GM13976 (cell line): ENCODE data around the gene ERC2.

Source experiments
- DNase-seq: peaks from one replicate; pipeline ENCODE4 v3.0.0; 2012; ENCODE audit warnings: low spot score
- in situ Hi-C: fragments of 300-500 bp; cut with MboI; formaldehyde crosslinking; loops from one replicate; pipeline ENCODE4 v1.12.0; 2022; ENCODE audit warnings: low sequenced_read_pairs, mixed read lengths, inconsistent platforms; ENCODE audit not compliant: unreplicated experiment
- TF ChIP-seq, protein P1 (sequence below): IDR thresholded peaks from 2 replicates; pipeline ENCODE4 v1.5.1; 2012; ENCODE audit warnings: borderline replicate concordance, mild to moderate bottlenecking; ENCODE audit not compliant: insufficient read depth; ENCODE audit errors: extremely low read depth, missing control alignments, control extremely low read depth

Gene ERC2

DNA sequence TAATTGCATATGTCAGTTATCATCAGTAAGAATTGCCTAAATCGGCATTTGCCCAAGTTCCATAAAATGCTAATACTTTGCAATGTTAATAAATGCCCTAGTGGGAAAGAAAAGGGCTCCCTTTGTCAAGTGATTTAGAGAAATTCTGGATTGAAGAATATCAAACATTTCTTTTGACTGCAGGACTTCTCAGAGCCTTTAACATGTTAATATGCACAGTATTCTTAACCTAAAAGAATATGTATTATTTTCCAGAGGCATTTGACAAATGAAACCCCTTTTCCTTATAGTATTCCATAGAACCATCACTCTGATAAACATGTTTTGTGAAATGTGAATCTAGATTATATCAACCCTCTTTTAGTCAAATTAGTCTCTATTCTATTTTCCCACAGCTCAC is 529.0 kb downstream of the ERC2 start:
- no peak for DNase-seq
- TF ChIP-seq, protein P1, sequence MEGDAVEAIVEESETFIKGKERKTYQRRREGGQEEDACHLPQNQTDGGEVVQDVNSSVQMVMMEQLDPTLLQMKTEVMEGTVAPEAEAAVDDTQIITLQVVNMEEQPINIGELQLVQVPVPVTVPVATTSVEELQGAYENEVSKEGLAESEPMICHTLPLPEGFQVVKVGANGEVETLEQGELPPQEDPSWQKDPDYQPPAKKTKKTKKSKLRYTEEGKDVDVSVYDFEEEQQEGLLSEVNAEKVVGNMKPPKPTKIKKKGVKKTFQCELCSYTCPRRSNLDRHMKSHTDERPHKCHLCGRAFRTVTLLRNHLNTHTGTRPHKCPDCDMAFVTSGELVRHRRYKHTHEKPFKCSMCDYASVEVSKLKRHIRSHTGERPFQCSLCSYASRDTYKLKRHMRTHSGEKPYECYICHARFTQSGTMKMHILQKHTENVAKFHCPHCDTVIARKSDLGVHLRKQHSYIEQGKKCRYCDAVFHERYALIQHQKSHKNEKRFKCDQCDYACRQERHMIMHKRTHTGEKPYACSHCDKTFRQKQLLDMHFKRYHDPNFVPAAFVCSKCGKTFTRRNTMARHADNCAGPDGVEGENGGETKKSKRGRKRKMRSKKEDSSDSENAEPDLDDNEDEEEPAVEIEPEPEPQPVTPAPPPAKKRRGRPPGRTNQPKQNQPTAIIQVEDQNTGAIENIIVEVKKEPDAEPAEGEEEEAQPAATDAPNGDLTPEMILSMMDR, result no peak
- in situ Hi-C loops, result no loop called here

DNA sequence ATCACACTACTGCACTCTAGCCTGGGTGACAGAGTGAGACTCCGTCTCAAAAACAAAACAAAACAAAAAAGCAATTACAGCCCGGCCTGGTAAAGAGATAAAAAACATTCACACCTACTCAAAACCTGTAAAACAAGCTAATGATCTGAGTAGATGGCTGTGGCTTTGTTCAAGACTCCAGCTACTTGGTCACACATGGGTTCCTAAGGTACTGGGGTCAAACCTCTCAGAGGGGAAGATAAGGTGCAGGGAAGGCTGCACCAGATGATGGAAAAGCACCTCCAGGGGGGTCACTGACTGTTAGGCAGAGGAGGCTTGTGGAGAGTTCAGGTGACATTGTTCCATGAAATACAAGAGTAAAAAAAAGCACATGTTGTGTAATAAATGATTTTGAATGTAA is 531.0 kb downstream of the ERC2 start:
- TF ChIP-seq, protein P1, result no peak
- in situ Hi-C loops, result no loop called here
- no peak for DNase-seq

DNA sequence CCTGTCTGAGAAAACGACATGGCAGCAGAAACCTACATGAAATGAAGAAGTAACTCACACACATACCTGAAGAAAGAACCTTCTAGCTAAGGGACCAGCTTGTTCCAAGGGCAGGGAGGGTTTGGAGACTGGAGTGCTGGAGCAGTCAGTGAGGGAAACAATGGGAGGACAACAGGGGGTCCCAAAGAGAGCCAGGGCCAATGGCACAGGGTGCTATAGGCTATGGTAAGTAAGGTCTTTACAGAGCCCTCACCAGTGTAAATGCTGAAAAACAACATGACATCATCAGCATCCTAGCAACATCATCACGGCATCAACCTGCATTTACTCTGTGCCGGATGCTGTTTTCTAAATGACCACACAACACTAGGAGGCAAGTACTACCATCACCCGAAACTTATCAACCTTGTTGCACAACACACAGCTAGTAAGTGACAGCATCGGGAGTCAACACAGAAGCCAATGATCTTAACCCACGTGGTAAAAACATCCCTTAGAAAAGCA is 531.7 kb downstream of the ERC2 start:
- no peak for DNase-seq
- in situ Hi-C loops, result no loop called here

DNA sequence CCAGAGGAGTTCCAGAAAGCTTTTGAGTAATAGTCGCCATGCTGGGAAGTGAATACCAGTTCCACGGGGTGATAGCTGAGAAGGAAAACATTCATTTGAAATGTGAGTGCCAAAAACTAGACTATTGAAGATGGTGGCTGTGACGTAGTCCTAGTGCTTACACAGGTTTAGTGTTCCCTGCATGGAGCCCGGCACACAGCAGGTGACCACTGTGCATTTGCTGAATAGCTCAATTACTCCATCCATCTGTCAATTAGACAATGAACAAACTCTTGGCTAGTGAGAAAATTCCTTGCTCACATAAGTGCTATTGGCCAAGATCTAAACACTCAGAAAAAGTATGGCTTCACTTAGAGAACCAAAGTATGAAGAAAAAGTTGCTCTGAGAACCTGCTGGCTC is 533.0 kb downstream of the ERC2 start:
- no peak for DNase-seq
- TF ChIP-seq, protein P1, result no peak
- in situ Hi-C loops, result no loop called here

More for the DNA sequence above, 531.7 kb downstream of the ERC2 start:
- TF ChIP-seq, protein P1, result no peak

DNA sequence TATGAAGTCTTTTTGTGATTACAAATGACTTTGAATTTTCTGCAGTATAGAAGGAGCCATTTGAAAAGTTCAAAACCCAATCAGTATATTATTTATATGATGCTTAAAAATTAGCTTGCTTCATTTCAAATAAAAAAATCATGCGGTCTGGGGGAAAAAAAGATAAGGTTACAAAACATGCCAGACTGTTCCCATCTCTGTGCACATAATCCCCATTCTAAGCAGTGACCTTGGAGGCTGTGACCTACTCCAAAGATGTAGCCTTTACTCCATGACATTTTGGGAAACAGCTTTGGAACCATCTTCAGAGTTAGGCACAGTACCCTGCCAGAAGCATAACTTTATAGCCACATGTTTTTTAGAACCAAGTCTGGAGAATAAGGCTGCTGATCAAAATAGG is 533.5 kb downstream of the ERC2 start:
- no peak for DNase-seq
- in situ Hi-C loops, result no loop called here
- TF ChIP-seq, protein P1, result no peak

DNA sequence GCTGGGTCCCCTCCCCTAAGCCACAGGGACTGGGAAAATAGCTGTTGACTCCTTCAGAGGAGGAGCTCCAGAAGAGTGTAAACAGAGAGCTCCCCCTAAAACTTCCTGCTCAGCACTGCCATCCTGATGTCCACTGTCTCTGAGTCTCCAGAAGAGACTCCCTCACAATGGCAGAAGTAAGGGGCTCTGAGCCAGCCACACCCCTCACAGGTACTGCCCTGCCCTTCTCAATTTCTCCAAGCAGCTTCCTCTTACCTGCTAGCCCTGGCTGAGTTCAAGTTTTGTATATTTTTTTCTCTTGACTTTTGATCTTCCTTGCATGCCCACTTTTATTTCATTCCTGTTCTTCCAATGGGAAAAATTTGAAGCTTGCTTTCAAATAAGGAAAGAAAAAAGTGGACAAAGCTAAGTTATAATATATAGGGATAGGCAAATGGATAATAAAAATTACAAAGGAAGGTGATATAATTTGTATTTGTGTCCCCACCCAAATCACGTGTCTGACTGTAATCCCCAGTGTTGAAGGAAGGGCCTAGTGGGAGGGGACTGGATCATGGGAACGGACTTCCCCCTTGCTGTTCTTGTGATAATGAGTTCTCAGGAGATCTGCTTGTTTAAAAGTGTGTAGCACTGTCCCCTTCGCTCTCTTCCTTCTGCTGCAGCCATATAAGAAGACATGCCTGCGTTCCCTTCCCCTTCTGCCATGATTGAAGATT is 539.0 kb downstream of the ERC2 start:
- DNase-seq, result no peak
- TF ChIP-seq, protein P1, result no peak
- in situ Hi-C loops, result no loop called here

DNA sequence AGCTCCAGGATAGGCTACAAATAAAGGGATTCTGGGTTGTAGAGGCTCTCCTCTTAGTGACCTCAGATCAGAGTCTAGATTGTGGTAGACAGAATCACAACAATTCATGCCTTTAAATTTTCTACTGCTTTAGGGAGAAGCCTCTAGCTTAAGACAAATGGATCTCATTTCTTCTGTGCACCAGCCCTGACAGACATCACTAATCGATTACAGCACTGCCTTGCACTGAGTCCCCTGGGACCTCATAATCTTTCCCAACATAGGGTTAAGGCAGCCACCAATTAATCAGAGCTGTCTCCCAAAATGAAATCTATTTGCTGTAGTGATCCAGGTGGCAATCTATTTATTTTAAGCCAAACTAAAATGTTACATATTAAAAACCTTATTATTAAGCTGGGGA is 544.6 kb downstream of the ERC2 start:
- in situ Hi-C loops, result no loop called here
- TF ChIP-seq, protein P1, result no peak
- no peak for DNase-seq
